ENCODE measurements around the gene RABL2B.
"Not testable (repeated sequence)": the region's sequence is repeated elsewhere in the genome, so short reads cannot be mapped to it uniquely, and the experiment has no call there.

Gene RABL2B

DNA sequence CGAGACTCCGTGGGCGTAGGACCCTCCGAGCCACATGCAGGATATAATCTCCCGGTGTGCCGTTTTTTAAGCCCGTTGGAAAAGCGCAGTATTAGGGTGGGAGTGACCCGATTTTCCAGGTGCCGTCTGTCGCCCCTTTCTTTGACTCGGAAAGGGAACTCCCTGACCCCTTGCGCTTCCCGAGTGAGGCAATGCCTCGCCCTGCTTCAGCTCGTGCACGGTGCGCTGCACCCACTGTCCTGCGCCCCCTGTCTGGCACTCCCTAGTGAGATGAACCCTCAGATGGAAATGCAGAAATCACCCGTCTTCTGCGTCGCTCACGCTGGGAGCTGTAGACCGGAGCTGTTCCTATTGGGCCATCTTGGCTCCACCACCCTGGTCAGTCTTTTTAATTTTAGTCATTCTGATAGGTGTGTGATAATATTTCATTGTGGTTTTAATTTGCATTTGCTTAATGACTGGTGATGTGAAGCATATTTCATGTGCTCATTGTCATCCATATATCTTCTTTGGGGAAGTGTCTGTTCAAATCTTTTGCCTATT lies 26.4 kb downstream of the RABL2B start:
- H3K9me3 ChIP-seq (ENCODE audit: control insufficient read depth, low read length); H3K36me3 ChIP-seq (ENCODE audit: control insufficient read depth, insufficient read depth, low read length, severe bottlenecking); H3K27me3 ChIP-seq (replicated peaks; ENCODE audit: control insufficient read depth, insufficient read depth, low read length); H3K4me1 ChIP-seq (ENCODE audit: control insufficient read depth, insufficient read depth, low read length): not testable (repeated sequence)
- Histone ChIP-seq H3K9ac (ENCODE audit: low read length) (peak overlapping the region; percentile 73), H3K4me3 (ENCODE audit: low read length) (peak overlapping the region; percentile 81)
- DNase-seq (ENCODE audit: low read depth): peak; percentile 44

GRCh38 chr22:50756406-50756805 lies 27.0 kb downstream of the RABL2B start:
- H3K9ac ChIP-seq (ENCODE audit: low read length); H3K27me3 ChIP-seq (replicated peaks; ENCODE audit: control insufficient read depth, insufficient read depth, low read length); H3K4me3 ChIP-seq (ENCODE audit: low read length); H3K4me1 ChIP-seq (ENCODE audit: control insufficient read depth, insufficient read depth, low read length); DNase-seq (ENCODE audit: low read depth); H3K9me3 ChIP-seq (ENCODE audit: control insufficient read depth, low read length); H3K36me3 ChIP-seq (ENCODE audit: control insufficient read depth, insufficient read depth, low read length, severe bottlenecking): not testable (repeated sequence)

DNA sequence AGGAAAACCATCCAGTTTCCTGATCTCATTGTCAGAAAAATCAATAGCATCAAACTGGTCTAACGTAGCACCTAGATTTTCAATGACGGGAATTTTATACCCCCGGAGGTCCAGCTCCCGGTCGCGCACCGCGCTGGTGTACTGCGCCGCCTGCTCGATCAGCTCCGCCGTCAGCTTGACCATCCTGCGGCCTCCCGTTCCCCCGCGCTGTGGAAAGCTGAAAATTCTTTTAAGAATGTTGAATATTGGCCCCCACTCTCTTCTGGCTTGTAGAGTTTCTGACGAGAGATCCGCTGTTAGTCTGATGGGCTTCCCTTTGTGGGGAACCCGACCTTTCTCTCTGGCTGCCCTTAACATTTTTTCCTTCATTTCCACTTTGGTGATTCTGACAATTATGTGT lies 28.2 kb downstream of the RABL2B start:
- DNase-seq (ENCODE audit: low read depth); H3K9ac ChIP-seq (ENCODE audit: low read length); H3K9me3 ChIP-seq (ENCODE audit: control insufficient read depth, low read length); H3K4me1 ChIP-seq (ENCODE audit: control insufficient read depth, insufficient read depth, low read length); H3K4me3 ChIP-seq (ENCODE audit: low read length); H3K27me3 ChIP-seq (replicated peaks; ENCODE audit: control insufficient read depth, insufficient read depth, low read length); H3K36me3 ChIP-seq (ENCODE audit: control insufficient read depth, insufficient read depth, low read length, severe bottlenecking): not testable (repeated sequence)

DNA sequence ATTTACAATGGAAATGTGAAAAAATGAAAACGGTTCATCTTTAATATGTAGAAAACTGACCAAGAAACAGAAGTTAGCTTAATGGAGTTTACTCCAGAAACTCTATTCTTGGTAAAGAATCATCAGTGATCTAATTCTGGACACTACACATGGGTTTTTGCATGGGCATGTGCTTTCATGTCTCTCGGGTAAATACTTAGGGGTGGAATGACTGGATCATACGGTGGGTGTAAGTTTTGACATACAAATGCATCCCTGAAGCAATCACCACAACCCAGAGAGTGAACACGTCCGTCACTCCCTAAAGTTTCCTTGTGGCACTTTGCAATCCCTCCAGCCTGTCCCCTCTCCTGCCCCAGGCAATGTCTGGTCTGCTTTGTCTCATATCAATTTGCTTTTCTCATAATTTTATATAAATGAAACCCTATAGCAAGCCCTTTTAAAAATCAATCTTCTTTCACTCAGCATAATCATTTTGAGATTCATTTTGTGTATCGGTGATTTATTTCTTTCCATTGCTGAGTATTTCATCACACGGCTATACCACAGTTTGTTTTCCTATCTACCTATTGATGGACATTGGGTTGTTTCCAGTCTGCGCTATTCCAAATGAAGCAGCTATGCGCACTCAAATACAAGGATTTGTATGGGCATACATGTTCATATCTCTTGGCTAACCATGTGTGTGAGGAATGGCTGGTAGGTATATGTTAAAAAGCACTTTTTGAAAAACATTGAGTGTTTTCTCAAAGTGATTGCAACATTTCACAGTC lies 33.9 kb downstream of the RABL2B start:
- not testable (repeated sequence) for H3K9ac ChIP-seq (ENCODE audit: low read length); H3K36me3 ChIP-seq (ENCODE audit: control insufficient read depth, insufficient read depth, low read length, severe bottlenecking); H3K4me1 ChIP-seq (ENCODE audit: control insufficient read depth, insufficient read depth, low read length); H3K4me3 ChIP-seq (ENCODE audit: low read length); DNase-seq (ENCODE audit: low read depth); H3K27me3 ChIP-seq (replicated peaks; ENCODE audit: control insufficient read depth, insufficient read depth, low read length); H3K9me3 ChIP-seq (ENCODE audit: control insufficient read depth, low read length)

DNA sequence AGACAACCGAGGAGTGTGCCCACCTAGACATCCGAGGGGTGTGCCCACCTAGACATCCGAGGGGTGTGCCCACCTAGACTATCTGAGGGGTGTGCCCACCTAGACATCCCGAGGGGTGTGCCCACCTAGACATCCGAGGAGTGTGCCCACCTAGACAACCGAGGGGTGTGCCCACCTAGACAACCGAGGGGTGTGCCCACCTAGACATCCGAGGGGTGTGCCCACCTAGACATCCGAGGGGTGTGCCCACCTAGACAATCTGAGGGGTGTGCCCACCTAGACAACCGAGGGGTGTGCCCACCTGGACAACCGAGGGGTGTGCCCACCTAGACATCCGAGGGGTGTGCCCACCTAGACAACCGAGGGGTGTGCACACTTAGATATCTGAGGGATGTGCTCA lies 34.8 kb downstream of the RABL2B start:
- H3K4me1 ChIP-seq (ENCODE audit: control insufficient read depth, insufficient read depth, low read length); DNase-seq (ENCODE audit: low read depth); H3K36me3 ChIP-seq (ENCODE audit: control insufficient read depth, insufficient read depth, low read length, severe bottlenecking); H3K9me3 ChIP-seq (ENCODE audit: control insufficient read depth, low read length); H3K9ac ChIP-seq (ENCODE audit: low read length); H3K27me3 ChIP-seq (replicated peaks; ENCODE audit: control insufficient read depth, insufficient read depth, low read length); H3K4me3 ChIP-seq (ENCODE audit: low read length): not testable (repeated sequence)

- H3K36me3 ChIP-seq (ENCODE audit: control insufficient read depth, insufficient read depth, low read length, severe bottlenecking); DNase-seq (ENCODE audit: low read depth); H3K4me3 ChIP-seq (ENCODE audit: low read length); H3K27me3 ChIP-seq (replicated peaks; ENCODE audit: control insufficient read depth, insufficient read depth, low read length); H3K9me3 ChIP-seq (ENCODE audit: control insufficient read depth, low read length); H3K9ac ChIP-seq (ENCODE audit: low read length); H3K4me1 ChIP-seq (ENCODE audit: control insufficient read depth, insufficient read depth, low read length): not testable (repeated sequence)
Measured at GRCh38 chr22:50747521-50747920, 35.9 kb downstream of the RABL2B start.

- peaks cover 15% of the 10 kb centered on the region for H3K27me3 ChIP-seq (replicated peaks; ENCODE audit: control insufficient read depth, insufficient read depth, low read length)
- H3K9me3 ChIP-seq (ENCODE audit: control insufficient read depth, low read length); H3K36me3 ChIP-seq (ENCODE audit: control insufficient read depth, insufficient read depth, low read length, severe bottlenecking); H3K9ac ChIP-seq (ENCODE audit: low read length); H3K4me1 ChIP-seq (ENCODE audit: control insufficient read depth, insufficient read depth, low read length); DNase-seq (ENCODE audit: low read depth); H3K4me3 ChIP-seq (ENCODE audit: low read length): not testable (repeated sequence)
Measured at GRCh38 chr22:50744424-50744823, 39.0 kb downstream of the RABL2B start.

GRCh38 chr22:50740714-50741113 lies 42.7 kb downstream of the RABL2B start:
- DNase-seq (ENCODE audit: low read depth); H3K9me3 ChIP-seq (ENCODE audit: control insufficient read depth, low read length); H3K4me3 ChIP-seq (ENCODE audit: low read length); H3K9ac ChIP-seq (ENCODE audit: low read length); H3K4me1 ChIP-seq (ENCODE audit: control insufficient read depth, insufficient read depth, low read length); H3K36me3 ChIP-seq (ENCODE audit: control insufficient read depth, insufficient read depth, low read length, severe bottlenecking): not testable (repeated sequence)
- peaks cover 39% of the 10 kb centered on the region for H3K27me3 ChIP-seq (replicated peaks; ENCODE audit: control insufficient read depth, insufficient read depth, low read length)

DNA sequence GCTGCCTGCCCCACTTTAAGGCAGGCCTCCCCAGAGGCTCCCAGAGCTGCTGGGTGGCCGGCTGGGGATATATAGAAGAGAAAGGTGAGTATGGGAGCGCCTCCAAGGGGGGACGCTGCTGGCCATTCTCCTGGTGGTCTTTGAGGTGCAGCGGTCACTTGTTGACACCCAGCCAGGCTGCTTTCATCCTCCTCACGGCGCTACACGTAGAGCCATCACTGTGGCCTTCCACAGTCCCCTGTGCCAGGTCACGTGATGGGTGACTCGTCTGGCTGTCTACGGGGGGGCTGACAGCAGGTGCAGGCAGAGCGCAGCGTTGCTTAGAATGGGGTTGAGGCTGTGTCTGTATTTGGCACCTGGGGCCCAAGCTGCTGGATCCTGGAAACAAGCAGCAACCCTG lies 43.5 kb downstream of the RABL2B start:
- no peak overlapping the region for H3K9ac ChIP-seq (ENCODE audit: low read length)
- H3K9me3 ChIP-seq (ENCODE audit: control insufficient read depth, low read length): no peaks in the 10 kb centered on the region
- no peaks in the 10 kb centered on the region for H3K4me1 ChIP-seq (ENCODE audit: control insufficient read depth, insufficient read depth, low read length)
- DNase-seq (ENCODE audit: low read depth): no peak
- H3K4me3 ChIP-seq (ENCODE audit: low read length): no peak overlapping the region
- peaks cover 40% of the 10 kb centered on the region for H3K27me3 ChIP-seq (replicated peaks; ENCODE audit: control insufficient read depth, insufficient read depth, low read length)
- H3K36me3 ChIP-seq (ENCODE audit: control insufficient read depth, insufficient read depth, low read length, severe bottlenecking): no peaks in the 10 kb centered on the region

DNA sequence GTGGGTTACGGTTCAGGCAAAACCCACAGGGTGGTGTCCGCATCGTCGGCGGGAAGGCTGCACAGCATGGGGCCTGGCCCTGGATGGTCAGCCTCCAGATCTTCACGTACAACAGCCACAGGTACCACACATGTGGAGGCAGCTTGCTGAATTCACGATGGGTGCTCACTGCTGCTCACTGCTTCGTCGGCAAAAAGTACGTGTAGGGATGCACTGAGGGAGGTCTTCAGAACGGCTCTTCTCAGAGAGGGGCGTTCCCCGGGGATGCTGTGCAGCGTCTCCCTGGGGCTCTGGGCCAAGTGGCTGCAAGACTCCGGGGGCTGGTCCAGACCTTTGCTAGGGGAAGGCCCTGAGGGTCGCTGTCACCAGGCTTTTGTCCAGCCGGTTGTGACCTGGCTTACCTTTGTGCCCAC lies 44.2 kb downstream of the RABL2B start:
- DNase-seq (ENCODE audit: low read depth): no peak
- H3K9ac ChIP-seq (ENCODE audit: low read length): no peak overlapping the region
- H3K36me3 ChIP-seq (ENCODE audit: control insufficient read depth, insufficient read depth, low read length, severe bottlenecking): no peaks in the 10 kb centered on the region
- H3K4me3 ChIP-seq (ENCODE audit: low read length): no peak overlapping the region
- H3K4me1 ChIP-seq (ENCODE audit: control insufficient read depth, insufficient read depth, low read length): no peaks in the 10 kb centered on the region
- no peaks in the 10 kb centered on the region for H3K9me3 ChIP-seq (ENCODE audit: control insufficient read depth, low read length)
- H3K27me3 ChIP-seq (replicated peaks; ENCODE audit: control insufficient read depth, insufficient read depth, low read length): peaks cover 40% of the 10 kb centered on the region

DNA sequence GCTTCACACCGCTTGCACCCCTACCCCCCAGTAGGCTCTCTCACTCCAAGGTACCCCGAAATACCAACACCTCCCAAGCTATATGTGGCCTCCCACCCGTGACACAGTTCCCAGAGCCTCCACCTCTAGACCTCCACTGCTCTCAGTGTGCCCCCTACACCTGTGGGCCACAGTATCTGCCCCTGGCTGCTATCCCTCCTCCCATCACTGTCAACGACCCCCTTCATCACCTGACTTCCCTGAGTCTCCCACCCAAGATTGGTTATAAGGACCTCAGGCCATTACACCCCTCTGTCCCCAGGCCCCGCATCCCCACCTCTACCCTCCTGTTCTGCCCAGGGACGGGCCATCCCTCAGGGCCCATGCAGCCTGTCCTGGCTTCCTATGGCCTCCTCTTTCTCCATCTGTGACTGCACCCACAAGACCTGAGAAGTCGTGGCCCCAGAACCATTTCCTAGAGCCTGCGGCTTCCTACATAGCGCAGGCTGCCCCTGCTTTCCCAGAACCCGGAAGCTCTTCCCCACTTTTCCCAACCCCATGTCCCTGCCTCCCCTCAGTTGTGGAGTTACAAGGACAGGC lies 44.7 kb downstream of the RABL2B start:
- Histone ChIP-seq H3K4me3 (ENCODE audit: low read length) (no peak overlapping the region), H3K9ac (ENCODE audit: low read length) (no peak overlapping the region), H3K27me3 (replicated peaks; ENCODE audit: control insufficient read depth, insufficient read depth, low read length) (peaks cover 40% of the 10 kb centered on the region), H3K36me3 (ENCODE audit: control insufficient read depth, insufficient read depth, low read length, severe bottlenecking) (no peaks in the 10 kb centered on the region), H3K4me1 (ENCODE audit: control insufficient read depth, insufficient read depth, low read length) (peaks cover 1% of the 10 kb centered on the region), H3K9me3 (ENCODE audit: control insufficient read depth, low read length) (no peaks in the 10 kb centered on the region)
- no peak for DNase-seq (ENCODE audit: low read depth)
